Smooth muscle cell of trachea (primary cell): Measurements from ENCODE around the gene C9orf72. TPM values are rescaled to one million over a fixed set of nuclear protein-coding genes. Genes with fewer than 3 reads are reported as not detected.

ENCODE experiments used
- total RNA-seq: library from RNA; depleted of rRNA; stranded (reverse); fragments of >200 nt; gene quantifications from 2 replicates; pipeline ENCODE4 v1.2.1, GENCODE V29; 2014

C9orf72 gene
- 3.5 and 7.6 TPM in 2 replicates for total RNA-seq

GRCh38 chr9:27572918-27573633 is at the start of gene C9orf72:
Gene C9orf72, minus strand, starts transcription at chr9:27573481. Its CDS starts 6,361 bp downstream, at chr9:27567120.

GRCh38 chr9:27529316-27530278 is 43.7 kb downstream of the C9orf72 start, which contains the start of gene MOB3B:
Gene MOB3B, minus strand, starts transcription at chr9:27529814. Its CDS starts 74,264 bp downstream, at chr9:27455550.

GRCh38 chr9:27524236-27524635 is 49.0 kb downstream of the C9orf72 start, which contains the start of gene IFNK:
Gene IFNK, plus strand, starts transcription at chr9:27524290. Its CDS starts 47 bp downstream, at chr9:27524337.

Other genes starting within 250 kb of the C9orf72 start
- gene IFNK, start 49.2 kb downstream of the C9orf72 start, total RNA-seq, result not detected in 2 replicates
- 0.15 and 0.17 TPM in 2 replicates for gene MOB3B, start 43.7 kb downstream of the C9orf72 start, total RNA-seq